ENCODE results near the gene PVR.

Gene PVR

GRCh38 chr19:44642377-44642776 lies 1.3 kb upstream of the PVR start:
- no peak for DNase-seq (ENCODE audit: low spot score)
- TF ChIP-seq, protein P1, sequence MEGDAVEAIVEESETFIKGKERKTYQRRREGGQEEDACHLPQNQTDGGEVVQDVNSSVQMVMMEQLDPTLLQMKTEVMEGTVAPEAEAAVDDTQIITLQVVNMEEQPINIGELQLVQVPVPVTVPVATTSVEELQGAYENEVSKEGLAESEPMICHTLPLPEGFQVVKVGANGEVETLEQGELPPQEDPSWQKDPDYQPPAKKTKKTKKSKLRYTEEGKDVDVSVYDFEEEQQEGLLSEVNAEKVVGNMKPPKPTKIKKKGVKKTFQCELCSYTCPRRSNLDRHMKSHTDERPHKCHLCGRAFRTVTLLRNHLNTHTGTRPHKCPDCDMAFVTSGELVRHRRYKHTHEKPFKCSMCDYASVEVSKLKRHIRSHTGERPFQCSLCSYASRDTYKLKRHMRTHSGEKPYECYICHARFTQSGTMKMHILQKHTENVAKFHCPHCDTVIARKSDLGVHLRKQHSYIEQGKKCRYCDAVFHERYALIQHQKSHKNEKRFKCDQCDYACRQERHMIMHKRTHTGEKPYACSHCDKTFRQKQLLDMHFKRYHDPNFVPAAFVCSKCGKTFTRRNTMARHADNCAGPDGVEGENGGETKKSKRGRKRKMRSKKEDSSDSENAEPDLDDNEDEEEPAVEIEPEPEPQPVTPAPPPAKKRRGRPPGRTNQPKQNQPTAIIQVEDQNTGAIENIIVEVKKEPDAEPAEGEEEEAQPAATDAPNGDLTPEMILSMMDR (IDR thresholded peaks at IDR 0.05; ENCODE audit: extremely low read depth, insufficient read depth, missing control alignments) = no peak
- in situ Hi-C loops (cut with MboI; ENCODE audit: low pct_unique_long_range_greater_than_20kb, low sequenced_read_pairs, unreplicated experiment) = no loop called here

- peak; percentile 49 for DNase-seq (ENCODE audit: low spot score)
- in situ Hi-C loops (cut with MboI; ENCODE audit: low pct_unique_long_range_greater_than_20kb, low sequenced_read_pairs, unreplicated experiment) = no loop called here
- TF ChIP-seq, protein P1 (IDR thresholded peaks at IDR 0.05; ENCODE audit: extremely low read depth, insufficient read depth, missing control alignments) = no peak
Measured at GRCh38 chr19:44644402-44645016, 799 bp downstream of the PVR start.

DNA sequence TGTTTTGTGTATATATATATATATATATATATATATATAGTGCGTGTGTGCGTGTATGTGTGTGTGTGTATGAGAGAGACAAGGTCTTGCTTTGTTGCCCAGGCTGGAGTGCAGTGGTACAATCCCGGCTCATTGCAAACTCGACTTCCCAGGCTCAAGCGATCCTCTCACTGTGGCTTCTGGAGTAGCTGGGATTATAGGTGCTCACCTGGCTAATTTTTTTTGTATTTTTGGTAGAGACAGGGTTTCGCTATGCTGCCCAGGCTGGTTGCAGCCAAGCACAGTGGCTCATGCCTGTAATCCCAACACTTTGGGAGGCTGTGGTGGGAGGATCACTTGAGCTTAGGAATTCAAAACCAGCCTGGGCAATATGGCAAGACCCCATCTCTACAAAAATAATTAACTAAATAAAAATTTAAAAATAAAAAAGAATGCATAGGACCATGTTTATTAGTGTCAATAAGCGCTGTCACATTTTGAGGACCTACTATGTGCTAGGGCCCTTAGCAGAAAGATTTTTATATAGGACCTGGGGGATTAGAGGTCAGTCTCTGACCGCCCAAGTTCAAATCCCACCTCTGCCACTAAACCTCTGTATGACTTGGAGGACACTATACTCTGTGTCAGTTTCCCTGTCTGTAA lies 1.8 kb downstream of the PVR start:
- no peak for DNase-seq (ENCODE audit: low spot score)
- TF ChIP-seq, protein P1 (IDR thresholded peaks at IDR 0.05; ENCODE audit: extremely low read depth, insufficient read depth, missing control alignments) = no peak
- in situ Hi-C loops (cut with MboI; ENCODE audit: low pct_unique_long_range_greater_than_20kb, low sequenced_read_pairs, unreplicated experiment) = no loop called here

- no peak for DNase-seq (ENCODE audit: low spot score)
- TF ChIP-seq, protein P1 (IDR thresholded peaks at IDR 0.05; ENCODE audit: extremely low read depth, insufficient read depth, missing control alignments) = no peak
- in situ Hi-C loops (cut with MboI; ENCODE audit: low pct_unique_long_range_greater_than_20kb, low sequenced_read_pairs, unreplicated experiment) = no loop called here
Measured at GRCh38 chr19:44646049-44646416, 2.3 kb downstream of the PVR start.

DNA sequence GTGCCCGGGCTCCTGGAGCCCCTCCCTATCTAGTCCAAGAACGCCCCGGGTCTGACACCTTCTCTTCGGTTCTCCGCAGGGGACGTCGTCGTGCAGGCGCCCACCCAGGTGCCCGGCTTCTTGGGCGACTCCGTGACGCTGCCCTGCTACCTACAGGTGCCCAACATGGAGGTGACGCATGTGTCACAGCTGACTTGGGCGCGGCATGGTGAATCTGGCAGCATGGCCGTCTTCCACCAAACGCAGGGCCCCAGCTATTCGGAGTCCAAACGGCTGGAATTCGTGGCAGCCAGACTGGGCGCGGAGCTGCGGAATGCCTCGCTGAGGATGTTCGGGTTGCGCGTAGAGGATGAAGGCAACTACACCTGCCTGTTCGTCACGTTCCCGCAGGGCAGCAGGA lies 3.4 kb downstream of the PVR start:
- DNase-seq (ENCODE audit: low spot score) = no peak
- TF ChIP-seq, protein P1 (IDR thresholded peaks at IDR 0.05; ENCODE audit: extremely low read depth, insufficient read depth, missing control alignments) = no peak

GRCh38 chr19:44648631-44649251 lies 5.0 kb downstream of the PVR start:
- in situ Hi-C loops (cut with MboI; ENCODE audit: low pct_unique_long_range_greater_than_20kb, low sequenced_read_pairs, unreplicated experiment) = no loop called here
- DNase-seq (ENCODE audit: low spot score) = no peak
- TF ChIP-seq, protein P1 (IDR thresholded peaks at IDR 0.05; ENCODE audit: extremely low read depth, insufficient read depth, missing control alignments) = no peak

More for the DNA sequence above, 3.4 kb downstream of the PVR start:
- in situ Hi-C loops (cut with MboI; ENCODE audit: low pct_unique_long_range_greater_than_20kb, low sequenced_read_pairs, unreplicated experiment) = no loop called here

All from GM13977 (cell line).